Stimulated activated CD4-positive, alpha-beta T cell treated with anti-CD3 and anti-CD28 coated beads, Interleukin-2, amount 100 ng/mL, for 4 hours (primary cell): ENCODE results near the gene RPL39L.
"Not testable (repeated sequence)": the region's sequence is repeated elsewhere in the genome, so short reads cannot be mapped to it uniquely, and the experiment has no call there.

ENCODE experiments used
- DNase-seq: peaks from one replicate; pipeline ENCODE4 v3.0.0-alpha.2; 2020; ENCODE audit warnings: low read depth

Gene RPL39L

DNA sequence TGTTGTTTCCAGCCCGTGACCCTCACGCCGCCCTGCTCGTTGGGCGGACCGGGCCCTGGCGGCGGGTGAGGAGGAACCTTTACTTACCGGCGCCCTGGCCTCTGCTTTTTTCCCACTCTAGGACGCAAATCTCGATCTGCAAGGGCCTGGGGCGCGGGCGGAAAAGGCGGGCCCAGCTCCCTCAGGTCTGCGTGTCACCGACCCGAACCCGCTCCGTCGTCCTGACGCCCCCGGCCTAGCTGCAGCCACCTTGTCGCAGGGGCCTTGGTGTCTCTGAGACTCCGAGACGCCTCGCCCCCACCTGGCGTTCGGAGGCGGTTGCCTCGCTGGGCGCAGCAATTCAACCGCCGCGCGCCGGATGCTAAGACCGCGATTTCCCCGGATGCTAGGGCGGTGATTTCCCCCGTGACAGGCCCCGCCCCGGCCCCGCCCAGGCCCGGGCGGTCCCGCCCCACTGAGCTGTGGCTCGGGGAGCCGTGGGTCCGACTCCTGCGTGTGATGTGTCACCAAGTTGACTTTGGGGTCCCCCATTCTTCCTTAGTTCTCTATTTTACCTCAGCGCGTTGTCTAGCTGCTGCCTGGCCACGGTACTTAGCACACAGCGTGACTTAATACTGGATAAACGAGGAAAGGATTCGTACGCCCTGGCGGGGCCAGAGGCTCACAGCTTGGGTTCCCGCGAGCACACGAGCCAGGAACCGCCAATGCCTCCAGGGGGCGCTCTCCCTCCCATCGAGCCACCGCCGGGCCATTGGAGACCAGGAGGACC lies at the start of gene RPL39L:
RPL39L (minus strand) TSS at position 371 of the 769 bp plus-strand sequence. CDS start 18,196 bp downstream, outside the sequence.
- peak; percentile 91 for DNase-seq

DNA sequence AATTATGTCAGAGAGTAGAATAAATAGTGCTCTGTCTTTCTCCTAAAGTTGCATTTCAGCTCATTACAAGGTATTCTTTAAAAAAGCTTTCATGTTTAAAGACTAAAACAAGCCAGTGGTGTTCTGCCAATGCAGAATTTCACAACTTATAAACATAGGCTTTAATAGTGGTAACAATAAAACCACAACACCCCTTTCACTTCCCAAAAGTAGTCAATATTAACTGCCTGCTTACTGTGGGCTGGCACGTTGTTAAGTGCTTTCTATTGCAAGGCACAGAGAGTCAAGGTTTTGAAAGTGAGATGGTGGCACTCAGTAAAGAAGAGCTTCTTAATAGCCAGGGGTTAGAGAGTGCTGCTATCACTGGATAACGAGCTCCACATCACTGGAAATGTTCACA lies 49.6 kb upstream of the RPL39L start:
- no peak for DNase-seq

GRCh38 chr3:187186801-187187421 lies 47.6 kb upstream of the RPL39L start:
- no peak for DNase-seq

DNA sequence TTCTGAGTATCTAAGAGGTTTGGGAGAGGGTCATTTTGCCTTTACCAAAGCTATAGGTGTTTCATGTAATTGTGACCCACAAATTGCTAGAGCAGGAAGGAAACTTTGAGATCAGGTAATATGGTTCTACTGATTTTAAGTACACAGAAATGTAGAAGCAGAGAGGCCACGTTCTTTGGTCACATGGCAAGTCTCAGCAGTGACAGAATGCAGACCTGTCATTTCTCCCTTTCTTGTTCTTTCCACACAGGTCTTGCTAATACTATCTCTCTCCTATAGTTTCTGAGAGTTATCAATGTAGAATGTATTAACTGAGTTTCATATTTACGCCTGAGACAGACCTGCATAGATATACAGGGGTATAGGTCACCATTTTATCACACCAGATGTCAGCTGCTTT lies 47.1 kb upstream of the RPL39L start:
- DNase-seq: no peak

DNA sequence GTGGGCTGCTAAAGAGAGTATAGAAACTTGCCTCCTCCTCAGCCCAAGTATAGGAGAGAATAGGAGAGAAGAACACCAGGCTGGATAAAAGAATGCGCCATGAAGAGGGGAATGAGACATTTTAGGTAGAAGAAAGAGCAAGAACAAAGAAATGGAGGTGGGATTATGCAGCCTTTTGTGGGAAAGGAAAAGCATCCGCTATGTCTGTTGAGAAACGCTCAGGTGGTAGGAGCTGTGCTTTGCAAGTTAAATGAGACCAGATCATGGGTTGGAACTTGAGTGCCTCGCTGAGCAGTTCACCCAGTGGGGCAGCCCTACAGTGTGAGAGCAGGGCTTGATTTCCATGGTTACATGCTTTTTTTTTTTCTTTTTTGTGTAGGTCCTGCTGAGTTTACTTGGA lies 46.5 kb upstream of the RPL39L start:
- DNase-seq: no peak

GRCh38 chr3:187183903-187184302 lies 44.6 kb upstream of the RPL39L start:
- no peak for DNase-seq

GRCh38 chr3:187183210-187183862 lies 44.0 kb upstream of the RPL39L start:
- DNase-seq: no peak

GRCh38 chr3:187181454-187182170 lies 42.3 kb upstream of the RPL39L start:
- no peak for DNase-seq

GRCh38 chr3:187172929-187173328 lies 33.6 kb upstream of the RPL39L start:
- DNase-seq: no peak

GRCh38 chr3:187170911-187171310 lies 31.6 kb upstream of the RPL39L start:
- not testable (repeated sequence) for DNase-seq

- no peak for DNase-seq
Observed at GRCh38 chr3:187169231-187169960, 30.1 kb upstream of the RPL39L start.

DNA sequence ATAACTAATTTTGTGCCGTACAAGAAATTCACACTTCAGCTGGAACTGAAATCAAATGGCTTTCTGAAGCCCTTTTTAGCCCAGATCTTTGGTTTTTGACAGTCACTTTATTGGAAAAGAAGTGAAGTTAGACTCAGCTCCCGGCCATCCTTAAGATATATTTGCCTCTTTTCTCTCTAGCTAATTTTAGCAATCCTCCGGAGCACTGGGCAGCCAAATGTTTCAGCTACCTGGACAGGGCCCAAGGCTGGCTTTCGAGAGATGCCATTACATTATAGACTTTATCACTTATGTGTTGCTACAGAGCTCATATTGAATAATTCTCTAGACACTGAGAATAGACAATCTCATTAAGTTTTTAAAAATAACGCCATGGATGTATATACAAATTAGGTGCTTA lies 28.5 kb upstream of the RPL39L start:
- no peak for DNase-seq

DNA sequence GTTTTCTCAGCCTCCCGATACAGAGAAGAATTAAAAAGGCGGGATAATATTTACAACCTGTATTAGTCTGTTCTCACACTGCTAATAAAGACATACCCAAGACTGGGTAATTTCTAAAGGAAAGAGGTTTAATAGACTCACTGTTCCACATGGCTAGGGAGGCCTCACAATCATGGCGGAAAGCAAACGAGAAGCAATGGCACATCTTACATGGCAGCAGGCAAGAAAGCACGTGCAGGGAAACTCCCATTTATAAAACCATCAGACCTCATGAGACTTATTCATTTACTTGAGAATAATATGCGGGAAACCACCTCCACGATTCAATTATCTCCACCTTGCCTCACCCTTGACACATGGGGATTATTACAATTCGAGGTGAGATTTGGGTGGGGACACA lies 27.5 kb upstream of the RPL39L start:
- no peak for DNase-seq

GRCh38 chr3:187165144-187165543 lies 25.8 kb upstream of the RPL39L start:
- peak; percentile 13 for DNase-seq

DNA sequence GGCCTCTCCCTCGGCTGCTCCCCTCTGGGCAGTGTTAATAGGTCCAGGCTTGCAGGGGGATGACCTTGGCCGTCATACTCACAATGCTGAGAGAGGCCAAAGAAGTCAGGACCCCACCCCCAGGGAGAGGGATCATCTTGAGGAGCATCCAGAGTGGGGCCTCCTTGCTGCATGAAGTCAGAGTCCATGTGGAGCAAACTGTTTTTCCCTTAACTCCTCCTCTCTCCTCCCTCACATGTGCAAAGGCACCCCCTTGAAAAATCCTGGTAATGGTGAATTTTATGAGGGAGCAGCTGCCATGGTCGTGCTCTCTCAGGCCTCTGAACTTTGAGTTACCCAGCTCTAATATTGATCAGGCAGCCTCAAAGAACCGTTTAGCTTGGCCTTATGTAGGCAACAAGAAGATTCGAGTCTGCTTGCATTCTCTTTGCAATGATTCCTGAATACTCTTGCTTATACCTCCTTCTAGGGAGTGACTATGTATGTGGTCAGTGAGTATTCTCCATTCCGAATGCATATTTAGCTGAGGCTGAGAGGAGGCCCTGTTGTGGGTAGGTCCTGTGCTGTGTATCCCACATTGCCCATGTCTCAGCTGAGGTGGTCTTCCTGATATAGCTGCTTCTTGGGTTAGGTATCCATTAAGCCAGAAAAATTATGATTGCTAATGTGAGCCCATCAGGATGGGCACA lies 23.1 kb upstream of the RPL39L start:
- no peak for DNase-seq

DNA sequence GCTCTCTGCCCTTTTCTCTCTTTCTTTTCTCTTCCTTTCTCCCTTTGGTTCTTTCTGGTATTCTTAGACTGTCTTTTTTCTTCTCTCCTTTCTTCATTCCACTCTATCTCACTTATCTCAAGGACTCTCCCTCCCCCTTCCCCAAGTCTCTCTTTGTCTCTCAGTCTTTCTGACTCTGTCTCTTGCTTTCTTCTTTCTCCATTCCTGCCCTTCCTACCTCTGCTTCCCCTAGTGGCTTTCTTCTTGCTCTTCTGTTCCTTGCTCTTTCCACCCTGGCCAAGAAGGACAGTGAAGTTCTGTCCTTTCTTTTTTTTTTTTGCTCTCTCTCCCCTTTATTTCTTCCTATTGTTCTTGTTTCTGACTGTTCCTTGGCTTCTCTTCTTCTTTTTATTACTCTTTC lies 22.3 kb upstream of the RPL39L start:
- DNase-seq: no peak

- peak; percentile 45 for DNase-seq
Observed at GRCh38 chr3:187150599-187150998, 11.3 kb upstream of the RPL39L start.

DNA sequence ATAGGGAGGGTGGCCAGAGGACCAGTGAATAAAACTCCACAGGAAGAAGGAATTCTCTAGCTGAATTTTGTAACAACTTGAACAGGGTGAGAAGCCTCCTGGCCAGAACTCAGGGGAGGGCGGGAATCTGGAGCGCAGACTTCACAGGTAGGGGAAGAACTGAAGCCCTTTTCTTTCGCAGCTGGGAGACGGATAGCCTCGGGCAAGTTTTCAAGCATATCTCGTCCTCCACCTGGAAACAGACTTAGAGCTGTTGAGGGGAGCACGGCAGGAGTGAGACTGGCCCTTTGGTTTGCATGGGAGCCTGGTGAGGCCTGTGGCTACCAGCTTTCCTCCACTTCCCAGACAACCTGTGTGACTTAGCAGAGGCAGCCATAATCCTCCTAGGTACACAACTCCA lies 10.9 kb upstream of the RPL39L start:
- DNase-seq: no peak

GRCh38 chr3:187146389-187146788 lies 7.1 kb upstream of the RPL39L start:
- no peak for DNase-seq

DNA sequence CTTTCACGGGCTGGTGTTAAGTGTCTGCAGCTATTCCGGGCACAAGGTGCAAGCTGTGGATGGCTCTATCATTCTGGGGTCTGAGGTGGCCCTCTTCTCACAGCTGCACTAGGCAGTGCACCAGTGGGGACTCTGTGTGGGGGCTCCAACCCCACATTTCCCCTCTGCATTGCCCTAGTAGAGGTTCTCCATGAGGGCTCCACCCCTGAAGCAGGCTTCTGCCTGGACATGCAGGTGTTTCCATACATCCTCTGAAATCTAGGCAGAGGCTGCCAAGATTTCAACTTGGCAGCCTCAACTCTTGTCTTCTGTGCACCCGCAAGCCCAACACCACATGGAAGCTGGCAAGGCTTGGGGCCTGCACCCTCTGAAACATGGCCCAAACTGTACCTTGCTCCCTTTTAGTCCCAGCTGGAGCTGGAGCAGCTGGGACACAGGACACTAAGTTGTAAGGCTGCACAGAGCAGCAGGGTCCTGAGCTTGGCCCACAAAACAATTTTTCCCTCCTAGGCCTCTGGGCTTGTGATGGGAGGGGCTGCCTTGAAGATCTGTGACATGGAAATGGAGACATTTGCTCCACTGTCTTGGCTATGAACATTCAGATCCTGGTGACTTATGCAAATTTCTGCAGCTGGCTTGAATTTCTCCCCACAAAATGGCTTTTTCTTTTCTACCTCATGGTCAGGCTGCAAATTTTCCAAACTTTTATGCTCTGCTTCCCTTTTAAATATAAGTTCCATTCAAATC lies 6.0 kb upstream of the RPL39L start:
- DNase-seq: no peak

DNA sequence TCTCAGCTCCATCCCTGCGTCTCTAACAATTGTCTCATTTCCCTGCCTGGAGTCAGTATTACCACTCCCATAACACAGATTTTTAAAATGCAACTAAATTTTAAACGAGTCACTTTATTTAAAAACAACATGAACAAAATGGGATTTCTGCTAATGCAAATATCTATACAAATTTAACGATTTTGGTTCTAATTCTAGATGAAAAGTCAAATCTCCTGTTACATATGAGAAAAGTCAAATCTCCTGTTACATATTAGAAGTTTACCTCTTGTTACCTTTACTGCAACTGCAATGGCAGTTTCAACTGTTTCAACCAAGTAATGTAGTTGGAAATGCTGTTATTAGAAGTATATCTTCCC lies 578 bp upstream of the RPL39L start:
- no peak for DNase-seq
